Liver (tissue), 9 donors: ENCODE results near the gene LIMD2. TPM values are rescaled to one million over a fixed set of nuclear protein-coding genes. Genes with fewer than 3 reads are reported as not detected.

Experiments used
- DNase-seq: peaks from one replicate; pipeline ENCODE4 v3.0.0-alpha.2; 2017; ENCODE audit warnings: low spot score
- H3K27ac ChIP-seq, 2 donors: one replicate each; pipeline ENCODE4 v1.7.0; 2013; ENCODE audit warnings: inconsistent platforms in 2 of 2, low read length in 2 of 2, control low read depth in 1 of 2, low read depth in 1 of 2, mild to moderate bottlenecking in 1 of 2
- H3K27me3 ChIP-seq, 4 donors: one replicate each; pipeline versions ENCODE4 v1.6.1 to v1.7.0; 2013; ENCODE audit warnings: low read length in 3 of 4, inconsistent platforms in 1 of 4, mild to moderate bottlenecking in 1 of 4, moderate library complexity in 1 of 4; ENCODE audit not compliant: control insufficient read depth in 4 of 4, insufficient read depth in 4 of 4
- H3K36me3 ChIP-seq, 4 donors: one replicate each; pipeline versions ENCODE4 v1.6.1 to v1.7.0; 2013; ENCODE audit warnings: low read length in 3 of 4, mild to moderate bottlenecking in 3 of 4, low read depth in 1 of 4, moderate library complexity in 1 of 4; ENCODE audit not compliant: control insufficient read depth in 4 of 4, insufficient read depth in 3 of 4
- H3K4me1 ChIP-seq, 4 donors: one replicate each; pipeline versions ENCODE4 v1.6.1 to v1.7.0; 2013; ENCODE audit warnings: low read length in 3 of 4, mild to moderate bottlenecking in 3 of 4, moderate library complexity in 1 of 4; ENCODE audit not compliant: control insufficient read depth in 4 of 4, insufficient read depth in 4 of 4
- H3K4me3 ChIP-seq, 3 donors: one replicate each; pipeline versions ENCODE4 v1.6.1 to v1.7.0; 2013; ENCODE audit warnings: low read length in 3 of 3, control low read depth in 1 of 3, low read depth in 1 of 3, mild to moderate bottlenecking in 1 of 3
- H3K9ac ChIP-seq, 2 donors: one replicate each; pipeline ENCODE4 v1.7.0; 2013; ENCODE audit warnings: low read length in 2 of 2, mild to moderate bottlenecking in 2 of 2, moderate library complexity in 2 of 2, control low read depth in 1 of 2, low read depth in 1 of 2
- H3K9me3 ChIP-seq, 4 donors: one replicate each; pipeline versions ENCODE4 v1.6.1 to v1.7.0; 2013; ENCODE audit warnings: low read length in 3 of 4; ENCODE audit not compliant: control insufficient read depth in 4 of 4
- ATF3 ChIP-seq: IDR thresholded peaks from 2 replicates; pipeline ENCODE4 v1.6.1; 2016; ENCODE audit warnings: antibody characterized with exemption
- CTCF ChIP-seq: fragments of 150-350 bp; IDR thresholded peaks from 2 replicates; pipeline ENCODE4 v1.5.1; 2017; ENCODE audit warnings: improper control_type of control experiment, low read depth, low read length; ENCODE audit not compliant: missing input control
- EGR1 ChIP-seq, 2 donors: IDR thresholded peaks; 2 replicates each; pipeline ENCODE4 v1.6.1; 2016 to 2018; ENCODE audit warnings: antibody characterized with exemption in 2 of 2, low read depth in 2 of 2
- FOXA1 ChIP-seq: IDR thresholded peaks from 2 replicates; pipeline ENCODE4 v1.6.1; 2016; ENCODE audit warnings: antibody characterized with exemption
- FOXA2 ChIP-seq: IDR thresholded peaks from 2 replicates; pipeline ENCODE4 v1.6.1; 2016; ENCODE audit warnings: antibody characterized with exemption
- GABPA ChIP-seq, 2 donors: IDR thresholded peaks in 1 of 2; conservative IDR thresholded peaks in 1 of 2; 2 replicates each; pipeline ENCODE4 v1.6.1; 2016; ENCODE audit warnings: antibody characterized with exemption in 2 of 2, mild to moderate bottlenecking in 1 of 2, moderate library complexity in 1 of 2
- HNF4A ChIP-seq, 2 donors: conservative IDR thresholded peaks; 2 replicates each; pipeline ENCODE4 v1.6.1; 2016; ENCODE audit warnings: antibody characterized with exemption in 2 of 2, mild to moderate bottlenecking in 2 of 2
- HNF4G ChIP-seq: IDR thresholded peaks from 2 replicates; pipeline ENCODE4 v1.6.1; 2016; ENCODE audit warnings: antibody characterized with exemption
- JUND ChIP-seq, 2 donors: IDR thresholded peaks; 2 replicates each; pipeline ENCODE4 v1.6.1; 2016; ENCODE audit warnings: antibody characterized with exemption in 2 of 2
- NR2F2 ChIP-seq: IDR thresholded peaks from 2 replicates; pipeline ENCODE4 v1.6.1; 2016; ENCODE audit warnings: antibody characterized with exemption
- RAD21 ChIP-seq, 2 donors: IDR thresholded peaks; 2 replicates each; pipeline ENCODE4 v1.6.1; 2016; ENCODE audit warnings: antibody characterized with exemption in 2 of 2, mild to moderate bottlenecking in 2 of 2
- RXRA ChIP-seq, 2 donors: IDR thresholded peaks; 2 replicates each; pipeline ENCODE4 v1.6.1; 2017 to 2018; ENCODE audit warnings: antibody characterized with exemption in 2 of 2, mild to moderate bottlenecking in 1 of 2
- SP1 ChIP-seq: IDR thresholded peaks from 2 replicates; pipeline ENCODE4 v1.6.1; 2018; ENCODE audit warnings: antibody characterized with exemption, mild to moderate bottlenecking
- TAF1 ChIP-seq: conservative IDR thresholded peaks from 2 replicates; pipeline ENCODE4 v1.6.1; 2016; ENCODE audit warnings: antibody characterized with exemption, mild to moderate bottlenecking
- YY1 ChIP-seq: IDR thresholded peaks from 2 replicates; pipeline ENCODE4 v1.6.1; 2016; ENCODE audit warnings: antibody characterized with exemption, mild to moderate bottlenecking
- WGBS: extraction: QIAGEN DNeasy Blood & Tissue Kit; methylation state at CpG from one replicate; pipeline ENCODE4 v1.1.7; 2013; 5-methylcytosine and 5-hydroxymethylcytosine counted together
- polyA plus RNA-seq, 2 donors: library from polyadenylated mRNA; stranded (reverse) in 1 of 2; unstranded in 1 of 2; fragments of 200-250 nt in 1 of 2; fragments of >200 nt in 1 of 2; fragmentation: Nextera tagmentation in 1 of 2; extraction: Ambion mirVana in 1 of 2; gene quantifications; one replicate each; pipeline versions ENCODE4 v1.2.1 to v1.2.3, GENCODE V29; 2013 to 2015
- total RNA-seq, 2 donors: library from RNA; depleted of rRNA; stranded (reverse); fragments of >200 nt; gene quantifications; one replicate each; pipeline ENCODE4 v1.2.3, GENCODE V29; 2014
- TF ChIP-seq, protein P1 (sequence below): IDR thresholded peaks from 2 replicates; pipeline ENCODE4 v1.6.1; 2016; ENCODE audit warnings: antibody characterized with exemption, mild to moderate bottlenecking
- TF ChIP-seq, protein P2 (sequence below): IDR thresholded peaks from 2 replicates; pipeline ENCODE4 v1.6.1; 2016; ENCODE audit warnings: antibody characterized with exemption
- TF ChIP-seq, protein P3 (sequence below): IDR thresholded peaks from 2 replicates; pipeline ENCODE4 v1.6.1; 2016; ENCODE audit warnings: antibody characterized with exemption
- donor health status: healthy.
- donor health status: healthy.
- donor health status: healthy.
- donor health status: healthy.
- donor health status: healthy.

LIMD2 gene
- total and polyA plus RNA-seq, 4 donors, result 5.9 to 24.2 (median 7.9) TPM

DNA sequence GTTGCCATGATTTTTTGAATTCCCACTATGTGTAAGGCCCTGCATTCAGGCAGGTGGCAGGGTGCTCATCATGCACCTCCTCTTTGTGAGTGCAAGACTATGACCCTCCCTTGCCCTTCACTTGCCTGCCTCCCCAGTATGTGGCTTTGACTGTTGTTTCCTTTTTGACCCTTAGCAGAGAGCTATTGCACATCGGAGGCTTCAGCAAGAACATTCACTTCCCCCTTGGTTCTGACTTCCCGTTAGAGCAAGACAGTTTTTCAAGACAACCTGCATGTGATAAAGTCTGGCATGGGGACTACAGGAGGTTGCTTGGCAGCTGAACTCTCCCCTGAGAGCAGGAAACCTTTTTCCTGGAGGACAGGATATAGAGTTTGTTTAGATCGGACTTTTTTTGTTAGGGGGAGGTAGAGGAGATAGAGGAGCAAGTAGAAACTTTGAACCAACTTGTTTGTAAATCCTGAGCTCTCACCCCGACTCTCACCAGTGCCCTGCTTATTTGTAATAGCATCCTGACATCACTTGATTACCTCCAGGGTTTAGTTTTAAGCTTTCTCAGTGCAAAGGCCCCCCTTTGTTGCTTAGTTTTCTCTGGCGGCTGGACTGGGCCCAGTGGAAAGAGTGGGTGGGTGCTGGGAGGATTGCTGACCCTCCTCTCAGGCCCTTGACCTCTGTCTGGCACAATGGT, 34.3 kb downstream of the LIMD2 start:
- peaks cover 6 to 39% (median 27%) of the 10 kb centered on the region in 4 donors for H3K36me3 ChIP-seq
- H3K27ac ChIP-seq, result peak overlapping the region in 1 of 2 donors; percentile 37
- H3K4me3 ChIP-seq, result no peak overlapping the region
- no peaks in the 10 kb centered on the region for H3K9me3 ChIP-seq
- H3K4me1 ChIP-seq, result no peaks in the 10 kb centered on the region
- H3K9ac ChIP-seq, result no peak overlapping the region
- 77% methylated on average over 5 of the region's 5 CpGs for WGBS
- TF ChIP-seq, protein P1, sequence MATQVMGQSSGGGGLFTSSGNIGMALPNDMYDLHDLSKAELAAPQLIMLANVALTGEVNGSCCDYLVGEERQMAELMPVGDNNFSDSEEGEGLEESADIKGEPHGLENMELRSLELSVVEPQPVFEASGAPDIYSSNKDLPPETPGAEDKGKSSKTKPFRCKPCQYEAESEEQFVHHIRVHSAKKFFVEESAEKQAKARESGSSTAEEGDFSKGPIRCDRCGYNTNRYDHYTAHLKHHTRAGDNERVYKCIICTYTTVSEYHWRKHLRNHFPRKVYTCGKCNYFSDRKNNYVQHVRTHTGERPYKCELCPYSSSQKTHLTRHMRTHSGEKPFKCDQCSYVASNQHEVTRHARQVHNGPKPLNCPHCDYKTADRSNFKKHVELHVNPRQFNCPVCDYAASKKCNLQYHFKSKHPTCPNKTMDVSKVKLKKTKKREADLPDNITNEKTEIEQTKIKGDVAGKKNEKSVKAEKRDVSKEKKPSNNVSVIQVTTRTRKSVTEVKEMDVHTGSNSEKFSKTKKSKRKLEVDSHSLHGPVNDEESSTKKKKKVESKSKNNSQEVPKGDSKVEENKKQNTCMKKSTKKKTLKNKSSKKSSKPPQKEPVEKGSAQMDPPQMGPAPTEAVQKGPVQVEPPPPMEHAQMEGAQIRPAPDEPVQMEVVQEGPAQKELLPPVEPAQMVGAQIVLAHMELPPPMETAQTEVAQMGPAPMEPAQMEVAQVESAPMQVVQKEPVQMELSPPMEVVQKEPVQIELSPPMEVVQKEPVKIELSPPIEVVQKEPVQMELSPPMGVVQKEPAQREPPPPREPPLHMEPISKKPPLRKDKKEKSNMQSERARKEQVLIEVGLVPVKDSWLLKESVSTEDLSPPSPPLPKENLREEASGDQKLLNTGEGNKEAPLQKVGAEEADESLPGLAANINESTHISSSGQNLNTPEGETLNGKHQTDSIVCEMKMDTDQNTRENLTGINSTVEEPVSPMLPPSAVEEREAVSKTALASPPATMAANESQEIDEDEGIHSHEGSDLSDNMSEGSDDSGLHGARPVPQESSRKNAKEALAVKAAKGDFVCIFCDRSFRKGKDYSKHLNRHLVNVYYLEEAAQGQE, result no peak
- TF ChIP-seq TAF1 (no peak), RXRA (IDR thresholded peaks at IDR 0.05) (peak in 1 of 2 donors; percentile 8), NR2F2 (peak; percentile 85), YY1 (no peak), CTCF (no peak), HNF4A (conservative IDR thresholded peaks at IDR 0.05) (no peak), FOXA1 (no peak), GABPA (IDR thresholded peaks at IDR 0.05 in 1 of 2, conservative IDR thresholded peaks at IDR 0.05 in 1 of 2) (peak in 1 of 2 donors; percentile 18), EGR1 (IDR thresholded peaks at IDR 0.05; ENCODE audit: low read depth in 2 of 2) (no peak), JUND (IDR thresholded peaks at IDR 0.05) (no peak), SP1 (peak; percentile 61), HNF4G (no peak), FOXA2 (no peak), RAD21 (IDR thresholded peaks at IDR 0.05) (peak in 1 of 2 donors; percentile 36), ATF3 (no peak)
- TF ChIP-seq, protein P2, sequence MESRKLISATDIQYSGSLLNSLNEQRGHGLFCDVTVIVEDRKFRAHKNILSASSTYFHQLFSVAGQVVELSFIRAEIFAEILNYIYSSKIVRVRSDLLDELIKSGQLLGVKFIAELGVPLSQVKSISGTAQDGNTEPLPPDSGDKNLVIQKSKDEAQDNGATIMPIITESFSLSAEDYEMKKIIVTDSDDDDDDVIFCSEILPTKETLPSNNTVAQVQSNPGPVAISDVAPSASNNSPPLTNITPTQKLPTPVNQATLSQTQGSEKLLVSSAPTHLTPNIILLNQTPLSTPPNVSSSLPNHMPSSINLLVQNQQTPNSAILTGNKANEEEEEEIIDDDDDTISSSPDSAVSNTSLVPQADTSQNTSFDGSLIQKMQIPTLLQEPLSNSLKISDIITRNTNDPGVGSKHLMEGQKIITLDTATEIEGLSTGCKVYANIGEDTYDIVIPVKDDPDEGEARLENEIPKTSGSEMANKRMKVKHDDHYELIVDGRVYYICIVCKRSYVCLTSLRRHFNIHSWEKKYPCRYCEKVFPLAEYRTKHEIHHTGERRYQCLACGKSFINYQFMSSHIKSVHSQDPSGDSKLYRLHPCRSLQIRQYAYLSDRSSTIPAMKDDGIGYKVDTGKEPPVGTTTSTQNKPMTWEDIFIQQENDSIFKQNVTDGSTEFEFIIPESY, result no peak
- TF ChIP-seq, protein P3, sequence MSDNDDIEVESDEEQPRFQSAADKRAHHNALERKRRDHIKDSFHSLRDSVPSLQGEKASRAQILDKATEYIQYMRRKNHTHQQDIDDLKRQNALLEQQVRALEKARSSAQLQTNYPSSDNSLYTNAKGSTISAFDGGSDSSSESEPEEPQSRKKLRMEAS, result no peak
- no peaks in the 10 kb centered on the region for H3K27me3 ChIP-seq
- DNase-seq, result no peak
